Heart right ventricle (tissue), 16 donors: ENCODE measurements around the gene AEN. TPM values are rescaled to one million over a fixed set of nuclear protein-coding genes. Genes with fewer than 3 reads are reported as not detected.

Experiments
- ATAC-seq, 8 donors: fragments of 200-7000 bp; cut with Tn5 transposase; one replicate each; pipeline ENCODE4 v1.9.1; 2020; ENCODE audit warnings: mild to moderate bottlenecking in 8 of 8, moderate library complexity in 8 of 8, moderate number of reproducible peaks in 1 of 8
- DNase-seq, 2 donors: peaks; one replicate each; pipeline ENCODE4 v3.0.0-alpha.2; 2020
- H3K27ac ChIP-seq, 10 donors: fragments of 200-600 bp; sonication (generic) in 2 of 10; one replicate each; pipeline versions ENCODE4 v1.5.0 to v1.8.0; 2020 to 2022; ENCODE audit warnings: mild to moderate bottlenecking in 3 of 10
- H3K27me3 ChIP-seq, 7 donors: fragments of 200-600 bp; one replicate each; pipeline ENCODE4 v1.8.0; 2021 to 2022; ENCODE audit warnings: mild to moderate bottlenecking in 2 of 7
- H3K36me3 ChIP-seq, 9 donors: fragments of 200-600 bp; sonication (generic) in 1 of 9; one replicate each; pipeline versions ENCODE4 v1.5.0 to v1.8.0; 2020 to 2022; ENCODE audit warnings: mild to moderate bottlenecking in 2 of 9
- H3K4me1 ChIP-seq, 9 donors: fragments of 200-600 bp; sonication (generic) in 1 of 9; one replicate each; pipeline versions ENCODE4 v1.5.0 to v1.8.0; 2020 to 2022; ENCODE audit warnings: mild to moderate bottlenecking in 4 of 9
- H3K4me3 ChIP-seq, 10 donors: fragments of 200-600 bp; sonication (generic) in 2 of 10; one replicate each; pipeline versions ENCODE4 v1.5.0 to v1.8.0; 2020 to 2022; ENCODE audit warnings: mild to moderate bottlenecking in 7 of 10, moderate library complexity in 2 of 10
- H3K9me3 ChIP-seq, 11 donors: fragments of 200-600 bp in 10 of 11; sonication (generic) in 2 of 11; one replicate each; pipeline versions ENCODE4 v1.5.0 to v1.8.0; 2013 to 2022; ENCODE audit warnings: mild to moderate bottlenecking in 2 of 11, control low read depth in 1 of 11, moderate library complexity in 1 of 11
- CTCF ChIP-seq, 9 donors: fragments of 200-600 bp; sonication (generic) in 2 of 9; IDR thresholded peaks; one replicate each; pipeline versions ENCODE4 v1.5.0 to v1.8.0; 2021 to 2022; ENCODE audit warnings: antibody characterized with exemption in 9 of 9, mild to moderate bottlenecking in 5 of 9, moderate library complexity in 1 of 9
- WGBS, 2 donors: extraction: QIAGEN DNeasy Blood & Tissue Kit; methylation state at CpG; one replicate each; pipeline ENCODE4 v1.1.7; 2013; ENCODE audit warnings: inconsistent platforms in 1 of 2; 5-methylcytosine and 5-hydroxymethylcytosine counted together
- intact Hi-C, 10 donors: fragments of 100-400 bp; cut with DNase I; formaldehyde crosslinking; loops; one replicate each; pipeline versions ENCODE4 v1.11.1 to v1.14.2; 2022
- polyA plus RNA-seq, 2 donors: library from polyadenylated mRNA; stranded (reverse); fragments of 200-250 nt; gene quantifications; one replicate each; pipeline ENCODE4 v1.2.3, GENCODE V29; 2013
- total RNA-seq, 10 donors: library from RNA; stranded (reverse); fragmentation: NEBNext Ultra II Directional in 3 of 10; extraction: Animal tissue kit (Norgen Biotek cat#: 25700) in 3 of 10; gene quantifications; one replicate each; pipeline versions ENCODE4 v1.2.1 to v1.2.4, GENCODE V29; 2021 to 2023
- donor health status: Arrhythmogenic right ventricular cardiomyopathy.
- donor health status: ischemic (EF 13 %, LVEDD 7.1; RV severe dilation, severe dysfunction).
- donor health status: healthy with polysubstance abuse.
- donor health status: DM: no; HTN: yes; CAD: no.
- donor health status: DM: no; HTN: no; CAD: no.
- donor health status: ischemic (EF 25% LVEDD 6.9; RV normal size, moderate dysfunction).
- donor health status: ischemic (EF 25% LVEDD 5.7; RV mildly dilated, moderate dysfunction).
- donor health status: healthy.
- donor health status: DM: yes; HTN: yes; CAD: no.
- donor health status: Ischemic cardiomyopathy.
- donor health status: ischemic (EF 35%, LVEDD 5.7; RV mildly dilated, moderate dysfunction).
- donor health status: nonischemic (EF 11% LVEDD 7.7; RV severe dilation, severe dysfunction).
- donor health status: DM: yes; HTN: yes; CAD: no.
- donor health status: PGD.
- donor health status: ischemic (EF 29% LVEDD 5.4; RV normal size, mild dysfunction).
- donor health status: nonischemic (EF 23%, LVEDD 6.1; RV moderate dilation, normal function).

Gene AEN
- total and polyA plus RNA-seq, 12 donors: 3.4 to 13.2 (median 5.6) TPM

DNA sequence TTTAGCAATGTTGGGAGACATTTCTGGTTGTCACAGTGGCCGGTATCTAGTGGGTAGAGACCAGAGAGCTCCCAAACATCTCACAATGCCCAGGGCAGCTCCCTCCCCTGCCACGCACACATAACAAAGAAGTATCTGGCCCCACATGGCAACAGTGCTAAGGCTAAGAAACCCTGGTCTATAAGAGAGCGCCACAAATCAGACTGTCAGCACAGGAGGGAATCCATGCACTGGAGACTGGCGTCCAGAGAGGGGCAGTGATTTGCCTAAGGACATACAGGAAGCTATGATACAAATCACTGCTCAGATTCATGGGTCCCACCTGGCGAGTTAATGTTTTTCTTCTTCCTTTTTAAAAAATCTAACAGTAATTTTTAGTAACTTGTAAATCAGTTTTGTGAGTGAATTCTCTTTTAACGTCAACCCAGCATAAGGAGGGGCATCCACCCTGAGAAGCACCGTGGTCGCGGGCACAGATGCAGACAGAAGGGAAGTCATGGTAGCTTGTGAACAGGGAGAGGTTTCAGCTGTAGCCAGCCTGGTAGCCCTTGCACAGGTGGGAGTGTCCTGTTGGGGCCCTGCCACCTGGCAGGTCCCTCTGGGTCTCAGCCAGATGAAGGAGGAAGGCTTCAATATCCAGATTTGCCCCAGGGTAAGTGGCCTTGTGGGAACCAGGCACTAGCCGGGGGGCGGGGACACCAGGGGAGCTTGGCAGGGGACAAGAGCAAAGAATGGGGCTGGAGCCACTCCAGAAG, 26.4 kb downstream of the AEN start:
- no peak for ATAC-seq
- 93% methylated on average over 11 of the region's 11 CpGs for WGBS, 2 donors
- Histone ChIP-seq H3K36me3 (peaks cover 0 to 26% (median 0%) of the 10 kb centered on the region in 9 donors), H3K9me3 (no peaks in the 10 kb centered on the region), H3K4me3 (no peak overlapping the region), H3K27me3 (no peaks in the 10 kb centered on the region), H3K4me1 (peaks cover 0 to 42% (median 23%) of the 10 kb centered on the region in 9 donors), H3K27ac (peak overlapping the region in 2 of 10 donors; percentile 73 to 89)
- intact Hi-C loops: no loop called here
- no peak for TF ChIP-seq CTCF (IDR thresholded peaks at IDR 0.05)
- no peak for DNase-seq

DNA sequence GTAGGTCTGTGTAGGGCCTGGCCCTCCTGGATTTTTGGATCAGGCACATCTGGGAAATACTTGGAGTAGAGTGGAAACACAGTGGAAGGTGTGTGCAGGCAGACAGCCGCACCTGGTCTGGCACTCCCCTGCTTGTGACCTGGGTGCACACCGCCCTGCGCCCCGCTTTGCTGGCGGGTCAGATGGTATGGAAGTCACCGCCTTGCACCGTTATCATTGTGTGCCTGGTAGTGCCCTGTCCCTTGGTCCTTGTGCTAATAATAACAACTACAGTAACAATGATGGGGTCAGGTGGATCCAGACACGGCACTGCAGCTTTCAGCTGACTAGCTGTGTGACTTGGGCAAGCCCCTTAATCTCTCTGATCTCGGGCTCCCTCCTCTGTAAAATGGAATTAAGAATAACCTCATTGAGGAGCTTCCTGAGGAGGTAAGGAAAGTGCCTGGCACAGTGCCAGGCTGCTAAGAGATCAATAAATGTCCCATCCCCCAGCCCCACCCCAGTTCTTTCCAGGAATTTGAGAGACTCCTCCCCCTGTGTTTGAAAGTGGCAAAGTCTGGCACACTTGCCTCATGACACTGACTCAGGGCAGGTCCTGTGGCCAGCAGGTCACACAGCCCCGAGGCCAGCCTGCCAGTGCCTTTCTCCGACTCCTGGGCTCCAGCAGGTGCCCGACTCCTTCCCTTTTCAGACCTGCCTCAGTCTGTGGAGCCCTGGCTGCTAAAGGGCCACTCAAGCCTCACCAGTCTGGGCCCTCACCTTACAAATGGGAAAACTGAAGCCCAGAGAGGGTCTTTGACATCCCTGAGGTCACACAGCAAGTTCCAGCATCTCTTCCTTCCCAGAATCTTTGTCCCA, 27.4 kb downstream of the AEN start:
- no peak for TF ChIP-seq CTCF (IDR thresholded peaks at IDR 0.05)
- peaks cover 0 to 26% (median 0%) of the 10 kb centered on the region in 9 donors for H3K36me3 ChIP-seq
- H3K27ac ChIP-seq: peak overlapping the region in 9 of 10 donors; percentile 57 to 89 (median 73)
- intact Hi-C loops: no loop called here
- H3K9me3 ChIP-seq: no peaks in the 10 kb centered on the region
- no peaks in the 10 kb centered on the region for H3K27me3 ChIP-seq
- H3K4me1 ChIP-seq: peaks cover 0 to 41% (median 23%) of the 10 kb centered on the region in 9 donors
- DNase-seq (no peak), ATAC-seq (peak in 7 of 8 donors; percentile 14 to 72 (median 34))
- no peak overlapping the region for H3K4me3 ChIP-seq
- WGBS, 2 donors: 72 to 73% methylated on average over 12 of the region's 12 CpGs

DNA sequence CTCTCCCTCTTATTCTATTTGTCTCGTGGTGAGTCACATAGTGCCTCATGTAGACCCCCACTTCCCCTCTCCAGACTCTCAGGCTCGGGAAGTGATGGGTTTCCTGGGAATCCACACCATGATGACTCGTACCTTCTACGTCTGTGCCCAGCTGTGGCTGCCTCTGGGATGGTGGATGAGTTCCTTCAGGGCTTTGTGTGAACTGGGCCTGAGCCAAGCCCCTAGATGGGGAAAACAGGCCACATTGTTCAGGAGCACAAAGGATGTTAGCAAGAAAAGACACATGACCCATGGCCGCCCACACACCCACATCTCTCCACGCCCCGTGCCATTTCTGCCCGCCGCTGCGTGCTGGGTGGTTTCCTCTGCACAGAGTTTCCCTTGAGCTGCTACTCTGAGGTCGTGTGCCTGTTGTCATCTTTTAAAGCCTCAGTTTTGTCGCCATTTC, 28.2 kb downstream of the AEN start:
- Histone ChIP-seq H3K9me3 (no peaks in the 10 kb centered on the region), H3K4me1 (peaks cover 0 to 41% (median 23%) of the 10 kb centered on the region in 9 donors), H3K4me3 (no peak overlapping the region), H3K27me3 (no peaks in the 10 kb centered on the region), H3K27ac (peak overlapping the region in 9 of 10 donors; percentile 57 to 89 (median 74)), H3K36me3 (peaks cover 0 to 26% (median 0%) of the 10 kb centered on the region in 9 donors)
- peak; percentile 53 to 61 for DNase-seq
- 37 to 58% methylated on average over 12 of the region's 12 CpGs for WGBS, 2 donors
- intact Hi-C loops: no loop called here
- ATAC-seq: peak; percentile 57 to 91 (median 80)
- TF ChIP-seq CTCF (IDR thresholded peaks at IDR 0.05): no peak
